Measurements from ENCODE around the gene PLEK. TPM values are rescaled to one million over a fixed set of nuclear protein-coding genes. Genes with fewer than 3 reads are reported as not detected.

The PLEK gene
- total RNA-seq, 1 experiment from 2014 or later = 0.13 TPM

GRCh38 chr2:68435615-68436014 lies 70.5 kb downstream of the PLEK start:
- BruUV-seq (replicated peaks) = no TSS peak
- H3K4me1 ChIP-seq (ENCODE audit: control insufficient read depth, insufficient read depth, low read length) = no peaks in the 10 kb centered on the region
- in situ Hi-C loops (cut with HindIII; ENCODE audit: low pct_unique_long_range_greater_than_20kb, low sequenced_read_pairs) = no loop called here
- H3K4me3 ChIP-seq (ENCODE audit: low read depth in 2 of 2, low read length in 2 of 2) = no peak overlapping the region
- no peaks in the 10 kb centered on the region for H3K9me3 ChIP-seq (ENCODE audit: control insufficient read depth, insufficient read depth, low read depth, low read length)
- H3K27me3 ChIP-seq (ENCODE audit: control insufficient read depth, insufficient read depth, low read length) = no peaks in the 10 kb centered on the region
- TF ChIP-seq, protein P1, sequence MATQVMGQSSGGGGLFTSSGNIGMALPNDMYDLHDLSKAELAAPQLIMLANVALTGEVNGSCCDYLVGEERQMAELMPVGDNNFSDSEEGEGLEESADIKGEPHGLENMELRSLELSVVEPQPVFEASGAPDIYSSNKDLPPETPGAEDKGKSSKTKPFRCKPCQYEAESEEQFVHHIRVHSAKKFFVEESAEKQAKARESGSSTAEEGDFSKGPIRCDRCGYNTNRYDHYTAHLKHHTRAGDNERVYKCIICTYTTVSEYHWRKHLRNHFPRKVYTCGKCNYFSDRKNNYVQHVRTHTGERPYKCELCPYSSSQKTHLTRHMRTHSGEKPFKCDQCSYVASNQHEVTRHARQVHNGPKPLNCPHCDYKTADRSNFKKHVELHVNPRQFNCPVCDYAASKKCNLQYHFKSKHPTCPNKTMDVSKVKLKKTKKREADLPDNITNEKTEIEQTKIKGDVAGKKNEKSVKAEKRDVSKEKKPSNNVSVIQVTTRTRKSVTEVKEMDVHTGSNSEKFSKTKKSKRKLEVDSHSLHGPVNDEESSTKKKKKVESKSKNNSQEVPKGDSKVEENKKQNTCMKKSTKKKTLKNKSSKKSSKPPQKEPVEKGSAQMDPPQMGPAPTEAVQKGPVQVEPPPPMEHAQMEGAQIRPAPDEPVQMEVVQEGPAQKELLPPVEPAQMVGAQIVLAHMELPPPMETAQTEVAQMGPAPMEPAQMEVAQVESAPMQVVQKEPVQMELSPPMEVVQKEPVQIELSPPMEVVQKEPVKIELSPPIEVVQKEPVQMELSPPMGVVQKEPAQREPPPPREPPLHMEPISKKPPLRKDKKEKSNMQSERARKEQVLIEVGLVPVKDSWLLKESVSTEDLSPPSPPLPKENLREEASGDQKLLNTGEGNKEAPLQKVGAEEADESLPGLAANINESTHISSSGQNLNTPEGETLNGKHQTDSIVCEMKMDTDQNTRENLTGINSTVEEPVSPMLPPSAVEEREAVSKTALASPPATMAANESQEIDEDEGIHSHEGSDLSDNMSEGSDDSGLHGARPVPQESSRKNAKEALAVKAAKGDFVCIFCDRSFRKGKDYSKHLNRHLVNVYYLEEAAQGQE (IDR thresholded peaks at IDR 0.05; ENCODE audit: insufficient read depth in 1 of 2, low read depth in 2 of 2, low read length in 1 of 2) = no peak
- TF ChIP-seq SIN3A (IDR thresholded peaks at IDR 0.05; ENCODE audit: borderline replicate concordance, insufficient read depth, low read depth, low read length) (no peak), POLR2AphosphoS5 (IDR thresholded peaks at IDR 0.05; ENCODE audit: low read depth, low read length) (no peak), TCF7L2 (IDR thresholded peaks at IDR 0.05; ENCODE audit: low read depth, low read length) (no peak)
- TF ChIP-seq, protein P2, sequence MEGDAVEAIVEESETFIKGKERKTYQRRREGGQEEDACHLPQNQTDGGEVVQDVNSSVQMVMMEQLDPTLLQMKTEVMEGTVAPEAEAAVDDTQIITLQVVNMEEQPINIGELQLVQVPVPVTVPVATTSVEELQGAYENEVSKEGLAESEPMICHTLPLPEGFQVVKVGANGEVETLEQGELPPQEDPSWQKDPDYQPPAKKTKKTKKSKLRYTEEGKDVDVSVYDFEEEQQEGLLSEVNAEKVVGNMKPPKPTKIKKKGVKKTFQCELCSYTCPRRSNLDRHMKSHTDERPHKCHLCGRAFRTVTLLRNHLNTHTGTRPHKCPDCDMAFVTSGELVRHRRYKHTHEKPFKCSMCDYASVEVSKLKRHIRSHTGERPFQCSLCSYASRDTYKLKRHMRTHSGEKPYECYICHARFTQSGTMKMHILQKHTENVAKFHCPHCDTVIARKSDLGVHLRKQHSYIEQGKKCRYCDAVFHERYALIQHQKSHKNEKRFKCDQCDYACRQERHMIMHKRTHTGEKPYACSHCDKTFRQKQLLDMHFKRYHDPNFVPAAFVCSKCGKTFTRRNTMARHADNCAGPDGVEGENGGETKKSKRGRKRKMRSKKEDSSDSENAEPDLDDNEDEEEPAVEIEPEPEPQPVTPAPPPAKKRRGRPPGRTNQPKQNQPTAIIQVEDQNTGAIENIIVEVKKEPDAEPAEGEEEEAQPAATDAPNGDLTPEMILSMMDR (IDR thresholded peaks at IDR 0.05) = no peak
- no peak for DNase-seq (ENCODE audit: low read depth, low spot score)
- ChIA-PET CTCF (no interaction called here), POLR2A (interaction anchor here (0.6 kb wide), 1 partner anchor 81 kb away, joined by 3 read pairs; no protein-coding TSS in a partner anchor)
- no peak for ATAC-seq
- intact Hi-C loops (cut with micrococcal nuclease; ENCODE audit: unreplicated experiment) = no loop called here
- no peaks in the 10 kb centered on the region for H3K36me3 ChIP-seq (ENCODE audit: control insufficient read depth, insufficient read depth, low read length)
- H3K27ac ChIP-seq (ENCODE audit: low read length) = no peak overlapping the region

- BruUV-seq (replicated peaks) = no TSS peak
- Histone ChIP-seq H3K27ac (ENCODE audit: low read length) (no peak overlapping the region), H3K4me3 (ENCODE audit: low read depth in 2 of 2, low read length in 2 of 2) (no peak overlapping the region), H3K4me1 (ENCODE audit: control insufficient read depth, insufficient read depth, low read length) (0 out of 2 replicates have a peak, but pooled peaks cover 3% of the 10 kb centered on the region), H3K9me3 (ENCODE audit: control insufficient read depth, insufficient read depth, low read depth, low read length) (no peaks in the 10 kb centered on the region), H3K36me3 (ENCODE audit: control insufficient read depth, insufficient read depth, low read length) (no peaks in the 10 kb centered on the region), H3K27me3 (ENCODE audit: control insufficient read depth, insufficient read depth, low read length) (no peaks in the 10 kb centered on the region)
- ChIA-PET CTCF (no interaction called here), POLR2A (interaction anchor here (0.6 kb wide), 1 partner anchor 82 kb away, joined by 3 read pairs; no protein-coding TSS in a partner anchor)
- in situ Hi-C loops (cut with HindIII; ENCODE audit: low pct_unique_long_range_greater_than_20kb, low sequenced_read_pairs) (no loop called here), intact Hi-C loops (cut with micrococcal nuclease; ENCODE audit: unreplicated experiment) (no loop called here)
- no peak for ATAC-seq
- DNase-seq (ENCODE audit: low read depth, low spot score) = no peak
- no peak for TF ChIP-seq SIN3A (IDR thresholded peaks at IDR 0.05; ENCODE audit: borderline replicate concordance, insufficient read depth, low read depth, low read length)
- no peak for TF ChIP-seq POLR2AphosphoS5 (IDR thresholded peaks at IDR 0.05; ENCODE audit: low read depth, low read length)
Measured at GRCh38 chr2:68436270-68436669, 71.2 kb downstream of the PLEK start.

GRCh38 chr2:68438455-68439303 lies 73.6 kb downstream of the PLEK start:
- DNase-seq (ENCODE audit: low read depth, low spot score) = no peak
- no peak overlapping the region for H3K4me3 ChIP-seq (ENCODE audit: low read depth in 2 of 2, low read length in 2 of 2)
- no peak for ATAC-seq
- no TSS peak for BruUV-seq (replicated peaks)
- ChIA-PET POLR2A (no interaction called here), CTCF (no interaction called here)
- H3K27ac ChIP-seq (ENCODE audit: low read length) = no peak overlapping the region
- no peaks in the 10 kb centered on the region for H3K36me3 ChIP-seq (ENCODE audit: control insufficient read depth, insufficient read depth, low read length)
- TF ChIP-seq POLR2AphosphoS5 (IDR thresholded peaks at IDR 0.05; ENCODE audit: low read depth, low read length) (no peak), SIN3A (IDR thresholded peaks at IDR 0.05; ENCODE audit: borderline replicate concordance, insufficient read depth, low read depth, low read length) (no peak), TCF7L2 (IDR thresholded peaks at IDR 0.05; ENCODE audit: low read depth, low read length) (no peak)
- TF ChIP-seq, protein P1 (IDR thresholded peaks at IDR 0.05; ENCODE audit: insufficient read depth in 1 of 2, low read depth in 2 of 2, low read length in 1 of 2) = no peak
- TF ChIP-seq, protein P2 (IDR thresholded peaks at IDR 0.05) = no peak
- in situ Hi-C loops (cut with HindIII; ENCODE audit: low pct_unique_long_range_greater_than_20kb, low sequenced_read_pairs) (no loop called here), intact Hi-C loops (cut with micrococcal nuclease; ENCODE audit: unreplicated experiment) (loop anchor here (2.0 kb wide), 1 partner anchor 76 kb away; no protein-coding TSS in a partner anchor)
- H3K9me3 ChIP-seq (ENCODE audit: control insufficient read depth, insufficient read depth, low read depth, low read length) = no peaks in the 10 kb centered on the region
- 0 out of 2 replicates have a peak, but pooled peaks cover 2% of the 10 kb centered on the region for H3K27me3 ChIP-seq (ENCODE audit: control insufficient read depth, insufficient read depth, low read length)
- 0 out of 2 replicates have a peak, but pooled peaks cover 3% of the 10 kb centered on the region for H3K4me1 ChIP-seq (ENCODE audit: control insufficient read depth, insufficient read depth, low read length)
